ENCODE results near the gene FSCN2.
A peak's percentile ranks its signal among the peaks of the same experiment; 100 is the strongest.

The FSCN2 gene

DNA sequence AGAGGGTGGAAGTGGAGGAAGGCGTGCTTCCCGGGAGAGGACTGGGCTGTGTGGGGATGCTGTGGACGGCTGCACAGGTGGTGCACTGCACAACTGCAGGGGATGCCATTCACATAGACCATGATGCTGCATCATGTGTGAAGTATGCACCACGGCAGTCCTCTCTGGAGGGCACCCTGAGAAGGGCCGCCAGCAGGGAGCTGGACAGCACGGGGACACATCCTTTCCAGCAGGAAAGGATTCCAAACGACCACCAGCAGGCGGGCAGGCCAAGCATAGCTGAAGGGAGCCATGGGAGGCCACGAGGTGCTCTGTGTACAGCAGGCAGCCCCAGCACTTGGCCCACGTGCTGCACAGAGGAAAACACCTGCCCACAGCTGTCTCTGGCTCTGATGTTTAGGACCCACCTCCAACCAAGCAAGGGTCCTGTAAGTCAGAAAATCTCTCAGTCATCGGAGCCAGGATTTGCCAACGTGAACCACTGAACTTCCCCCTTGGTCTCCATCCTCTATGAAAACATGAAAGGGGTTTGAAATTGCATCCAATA is 25.6 kb upstream of the FSCN2 start:
- TF ChIP-seq, protein P1, sequence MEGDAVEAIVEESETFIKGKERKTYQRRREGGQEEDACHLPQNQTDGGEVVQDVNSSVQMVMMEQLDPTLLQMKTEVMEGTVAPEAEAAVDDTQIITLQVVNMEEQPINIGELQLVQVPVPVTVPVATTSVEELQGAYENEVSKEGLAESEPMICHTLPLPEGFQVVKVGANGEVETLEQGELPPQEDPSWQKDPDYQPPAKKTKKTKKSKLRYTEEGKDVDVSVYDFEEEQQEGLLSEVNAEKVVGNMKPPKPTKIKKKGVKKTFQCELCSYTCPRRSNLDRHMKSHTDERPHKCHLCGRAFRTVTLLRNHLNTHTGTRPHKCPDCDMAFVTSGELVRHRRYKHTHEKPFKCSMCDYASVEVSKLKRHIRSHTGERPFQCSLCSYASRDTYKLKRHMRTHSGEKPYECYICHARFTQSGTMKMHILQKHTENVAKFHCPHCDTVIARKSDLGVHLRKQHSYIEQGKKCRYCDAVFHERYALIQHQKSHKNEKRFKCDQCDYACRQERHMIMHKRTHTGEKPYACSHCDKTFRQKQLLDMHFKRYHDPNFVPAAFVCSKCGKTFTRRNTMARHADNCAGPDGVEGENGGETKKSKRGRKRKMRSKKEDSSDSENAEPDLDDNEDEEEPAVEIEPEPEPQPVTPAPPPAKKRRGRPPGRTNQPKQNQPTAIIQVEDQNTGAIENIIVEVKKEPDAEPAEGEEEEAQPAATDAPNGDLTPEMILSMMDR (IDR thresholded peaks at IDR 0.05; ENCODE audit: insufficient read depth, low read length, poor library complexity, severe bottlenecking): no peak
- H3K4me3 ChIP-seq (replicated peaks; ENCODE audit: low read depth, low read length): no peak overlapping the region
- H3K27me3 ChIP-seq (replicated peaks; ENCODE audit: control insufficient read depth, insufficient read depth, low read length): peaks cover 2% of the 10 kb centered on the region; the same call in 1 of the 2 replicates
- no peaks in the 10 kb centered on the region for H3K36me3 ChIP-seq (ENCODE audit: control insufficient read depth, insufficient read depth, low read length)
- DNase-seq (ENCODE audit: extremely low read depth, insufficient read length): no peak

DNA sequence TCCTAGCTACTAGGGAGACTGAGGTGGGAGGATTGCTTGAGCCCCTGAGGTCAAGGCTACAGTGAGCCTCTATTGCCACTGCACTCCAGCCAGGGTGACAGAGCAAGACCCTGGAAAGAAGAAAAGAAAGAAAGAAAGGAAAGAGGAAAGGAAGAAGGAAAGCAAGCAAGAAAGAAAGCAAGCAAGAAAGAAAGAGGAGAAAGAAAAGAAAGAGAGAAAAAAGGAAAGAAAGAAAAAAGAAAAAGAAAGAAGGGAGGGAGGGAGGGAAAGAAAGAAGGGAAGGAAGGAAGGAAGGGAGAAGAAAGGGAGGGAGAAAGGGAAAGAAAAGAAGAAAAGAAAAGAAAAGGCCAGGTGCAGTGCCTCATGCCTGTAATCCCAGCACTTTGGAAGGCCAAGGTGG is 24.6 kb upstream of the FSCN2 start:
- no peak overlapping the region for H3K4me3 ChIP-seq (replicated peaks; ENCODE audit: low read depth, low read length)
- H3K36me3 ChIP-seq (ENCODE audit: control insufficient read depth, insufficient read depth, low read length): no peaks in the 10 kb centered on the region
- DNase-seq (ENCODE audit: extremely low read depth, insufficient read length): no peak
- peaks cover 2% of the 10 kb centered on the region; the same call in 1 of the 2 replicates for H3K27me3 ChIP-seq (replicated peaks; ENCODE audit: control insufficient read depth, insufficient read depth, low read length)
- TF ChIP-seq, protein P1 (IDR thresholded peaks at IDR 0.05; ENCODE audit: insufficient read depth, low read length, poor library complexity, severe bottlenecking): no peak

DNA sequence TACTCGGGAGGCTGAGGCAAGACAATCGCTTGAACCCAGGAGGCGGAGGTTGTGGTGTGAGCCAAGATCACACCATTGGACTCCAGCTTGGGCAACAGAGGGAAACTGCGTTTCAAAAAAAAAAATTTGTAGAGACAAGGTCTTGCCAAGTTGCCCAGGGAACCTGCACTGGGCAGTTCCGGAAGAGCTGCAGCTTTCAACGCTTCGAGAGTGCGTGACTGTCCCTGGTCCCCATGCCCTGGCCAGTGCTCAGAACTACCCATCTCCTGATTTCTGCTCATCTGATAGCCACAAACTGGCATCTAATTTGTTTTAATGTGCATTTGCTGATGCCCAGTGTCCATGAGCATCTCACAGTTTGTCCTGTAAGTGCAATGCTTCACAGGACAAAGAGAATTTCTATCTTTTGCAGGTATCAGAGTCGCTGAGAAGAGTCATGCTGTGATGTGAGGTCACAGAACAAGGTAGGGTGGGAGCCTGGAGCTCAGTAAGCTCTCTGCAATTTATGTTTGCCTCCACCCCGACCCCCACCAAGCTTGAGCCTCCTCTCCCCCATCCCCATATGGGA is 19.5 kb upstream of the FSCN2 start:
- Histone ChIP-seq H3K36me3 (ENCODE audit: control insufficient read depth, insufficient read depth, low read length) (peaks cover 28% of the 10 kb centered on the region), H3K4me3 (replicated peaks; ENCODE audit: low read depth, low read length) (peak overlapping the region; percentile 83; the same call in 1 of the 2 replicates), H3K27me3 (replicated peaks; ENCODE audit: control insufficient read depth, insufficient read depth, low read length) (no peaks in the 10 kb centered on the region)
- DNase-seq (ENCODE audit: extremely low read depth, insufficient read length): no peak
- TF ChIP-seq, protein P1 (IDR thresholded peaks at IDR 0.05; ENCODE audit: insufficient read depth, low read length, poor library complexity, severe bottlenecking): no peak

DNA sequence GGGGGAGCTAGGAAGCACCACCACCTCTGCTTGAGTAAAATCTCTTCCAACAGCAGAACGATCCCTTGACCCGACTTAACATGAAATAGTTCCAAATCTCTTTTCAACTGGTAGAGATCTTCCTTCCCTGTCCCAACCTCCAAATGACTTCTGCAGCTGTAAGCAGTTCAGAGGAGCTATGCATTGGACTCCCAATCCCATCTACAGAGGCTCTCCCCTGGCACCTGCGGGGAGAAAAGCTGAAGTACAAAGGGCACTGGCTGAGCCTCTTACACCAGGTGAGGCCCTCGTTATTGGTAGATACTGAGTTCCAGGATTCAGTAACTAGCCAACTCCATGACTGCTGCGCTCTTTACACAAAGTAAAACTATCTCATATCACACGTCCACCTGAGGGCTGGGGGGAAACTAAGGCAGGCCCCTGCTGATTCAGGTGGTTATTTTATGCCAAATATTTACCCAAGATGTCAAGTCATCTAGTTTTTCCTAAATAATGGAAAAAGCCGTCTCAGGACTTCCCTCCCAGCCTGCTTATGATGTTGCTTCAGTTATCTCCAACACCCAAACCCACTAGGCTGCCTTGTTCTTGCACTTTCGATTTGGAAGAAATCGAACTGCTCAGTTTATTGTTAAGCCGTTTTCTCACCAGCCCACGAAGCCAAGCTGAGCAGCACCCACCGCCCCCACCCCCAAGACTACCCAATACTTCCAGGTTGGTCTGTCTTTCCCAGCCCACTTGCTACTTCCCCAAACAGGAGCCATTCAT is 18.8 kb upstream of the FSCN2 start:
- Histone ChIP-seq H3K27me3 (replicated peaks; ENCODE audit: control insufficient read depth, insufficient read depth, low read length) (no peaks in the 10 kb centered on the region), H3K36me3 (ENCODE audit: control insufficient read depth, insufficient read depth, low read length) (peaks cover 28% of the 10 kb centered on the region), H3K4me3 (replicated peaks; ENCODE audit: low read depth, low read length) (peak overlapping the region; percentile 83)
- no peak for DNase-seq (ENCODE audit: extremely low read depth, insufficient read length)
- TF ChIP-seq, protein P1 (IDR thresholded peaks at IDR 0.05; ENCODE audit: insufficient read depth, low read length, poor library complexity, severe bottlenecking): no peak

DNA sequence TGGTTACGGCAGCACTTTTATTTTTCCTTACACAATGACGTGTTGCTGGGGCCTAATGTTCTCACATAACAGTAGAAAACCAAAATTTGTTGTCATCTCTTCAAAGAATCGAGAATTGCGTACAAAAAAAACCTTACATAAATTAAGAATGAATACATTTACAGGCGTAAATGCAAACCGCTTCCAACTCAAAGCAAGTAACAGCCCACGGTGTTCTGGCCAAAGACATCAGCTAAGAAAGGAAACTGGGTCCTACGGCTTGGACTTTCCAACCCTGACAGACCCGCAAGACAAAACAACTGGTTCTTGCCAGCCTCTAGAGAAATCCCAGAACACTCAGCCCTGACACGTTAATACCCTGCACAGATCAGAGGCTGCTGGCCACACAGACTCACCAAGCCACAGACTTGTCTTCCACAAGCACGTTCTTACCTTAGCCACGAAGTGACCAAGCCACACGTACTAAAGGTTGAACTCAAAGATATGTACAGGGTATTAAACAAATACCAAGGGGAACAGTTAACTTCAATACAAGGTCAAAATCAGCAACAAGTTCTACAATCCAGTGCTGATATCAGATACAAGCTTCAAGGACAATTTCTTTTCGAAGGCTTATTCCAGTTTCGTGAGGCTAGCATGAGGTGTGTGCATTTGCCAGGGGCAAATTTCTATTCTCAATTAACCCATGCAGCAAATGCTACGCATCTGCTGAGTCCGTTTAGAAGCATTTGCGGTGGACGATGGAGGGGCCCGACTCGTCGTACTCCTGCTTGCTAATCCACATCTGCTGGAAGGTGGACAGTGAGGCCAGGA is 18.0 kb upstream of the FSCN2 start:
- TF ChIP-seq, protein P1 (IDR thresholded peaks at IDR 0.05; ENCODE audit: insufficient read depth, low read length, poor library complexity, severe bottlenecking): no peak
- no peak for DNase-seq (ENCODE audit: extremely low read depth, insufficient read length)
- H3K27me3 ChIP-seq (replicated peaks; ENCODE audit: control insufficient read depth, insufficient read depth, low read length): no peaks in the 10 kb centered on the region
- peak overlapping the region; percentile 83 for H3K4me3 ChIP-seq (replicated peaks; ENCODE audit: low read depth, low read length)
- H3K36me3 ChIP-seq (ENCODE audit: control insufficient read depth, insufficient read depth, low read length): peaks cover 28% of the 10 kb centered on the region
